ENCODE results near the gene RDH8. TPM values are rescaled to one million over a fixed set of nuclear protein-coding genes. Genes with fewer than 3 reads are reported as not detected.

RDH8 gene
- total and polyA plus RNA-seq, 2 of the 4 experiments (the other 2 are of a cell fraction): 0.18 TPM; not detected in 1

DNA sequence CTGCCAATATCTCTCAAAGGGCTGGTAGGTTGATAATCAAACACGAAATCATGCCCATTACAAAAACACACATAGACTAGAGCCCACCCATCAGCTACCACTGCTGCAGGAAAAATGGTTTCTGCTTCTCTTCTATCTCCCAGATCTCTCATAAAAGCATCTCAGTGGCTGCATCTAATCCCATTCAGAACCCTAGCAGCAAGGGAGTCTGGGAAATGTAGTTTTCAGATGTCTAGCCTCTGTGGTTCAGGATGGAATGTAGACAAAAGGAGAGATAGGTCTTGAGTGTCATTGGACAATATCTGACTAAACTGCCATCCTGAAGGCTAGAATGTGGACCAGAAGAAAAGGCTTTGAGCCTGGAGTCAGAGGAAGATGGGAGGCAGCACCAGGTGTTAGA, 32.1 kb downstream of the RDH8 start:
- dilution Hi-C loops (cut with HindIII; ENCODE audit: low sequenced_read_pairs, unreplicated experiment): no loop called here
- Histone ChIP-seq H3K9me1 (ENCODE audit: insufficient read depth, low read length) (no peaks in the 10 kb centered on the region), H3K27ac (ENCODE audit: insufficient read depth, low read length) (no peak overlapping the region), H2BK120ac (ENCODE audit: low read depth, low read length) (no peak overlapping the region), H3K56ac (ENCODE audit: extremely low read depth, insufficient read depth, low read length) (no peak overlapping the region), H3K14ac (replicated peaks; ENCODE audit: low read depth, low read length) (no peak overlapping the region), H3K79me1 (ENCODE audit: low read depth in 1 of 2, low read length in 2 of 2) (no peaks in the 10 kb centered on the region), H3K23ac (ENCODE audit: low read depth, low read length) (no peak overlapping the region), H3K9me3 (ENCODE audit: control insufficient read depth, insufficient read depth, low read length) (peaks cover 53% of the 10 kb centered on the region), H3K36me3 (ENCODE audit: control insufficient read depth, insufficient read depth, low read length) (no peaks in the 10 kb centered on the region), H2AFZ (replicated peaks; ENCODE audit: low read length, poor library complexity) (no peak overlapping the region), H2BK20ac (ENCODE audit: low read depth, low read length) (no peak overlapping the region), H3K4me3 (ENCODE audit: insufficient read depth, low read depth, low read length) (no peak overlapping the region), H4K5ac (ENCODE audit: low read depth, low read length) (no peak overlapping the region), H2AK5ac (ENCODE audit: low read depth, low read length) (no peak overlapping the region), H3K4me2 (ENCODE audit: low read depth, low read length) (no peak overlapping the region), H2BK15ac (ENCODE audit: low read depth, low read length) (no peak overlapping the region), H3K18ac (ENCODE audit: low read depth, low read length) (no peak overlapping the region), H4K91ac (ENCODE audit: insufficient read depth, low read depth, low read length) (no peak overlapping the region), H4K8ac (ENCODE audit: low read depth in 2 of 2, low read length in 2 of 2) (no peak overlapping the region), H3K4ac (ENCODE audit: low read depth, low read length) (no peak overlapping the region), H2AK9ac (replicated peaks; ENCODE audit: low read depth, low read length, poor library complexity) (no peak overlapping the region), H3K4me1 (ENCODE audit: control insufficient read depth, insufficient read depth, low read length) (no peaks in the 10 kb centered on the region), H3K27me3 (ENCODE audit: control insufficient read depth, insufficient read depth, low read length) (peaks cover 3% of the 10 kb centered on the region), H3K9ac (ENCODE audit: low read depth, low read length) (no peak overlapping the region), H2BK5ac (ENCODE audit: low read depth, low read length, poor library complexity, severe bottlenecking) (no peak overlapping the region), H4K20me1 (ENCODE audit: insufficient read depth, low read length) (no peaks in the 10 kb centered on the region)
- in situ Hi-C loops (cut with MboI; ENCODE audit: low sequenced_read_pairs): no loop called here
- ChIA-PET CTCF (no interaction called here), POLR2A (ENCODE audit: unreplicated experiment) (no interaction called here)
- intact Hi-C loops (cut with micrococcal nuclease): no loop called here
- ATAC-seq (ENCODE audit: low read depth) (no peak), DNase-seq (no peak)
- WGBS, 2 experiments (ENCODE audit: extremely low coverage in 2 of 2, insufficient read length in 1 of 2): 0% methylated on average over 1 of the region's 1 CpG; no CpG with 5 or more reads in 1 of the 2 experiments
- BruUV-seq (replicated peaks): no TSS peak
- TF ChIP-seq, protein P1, sequence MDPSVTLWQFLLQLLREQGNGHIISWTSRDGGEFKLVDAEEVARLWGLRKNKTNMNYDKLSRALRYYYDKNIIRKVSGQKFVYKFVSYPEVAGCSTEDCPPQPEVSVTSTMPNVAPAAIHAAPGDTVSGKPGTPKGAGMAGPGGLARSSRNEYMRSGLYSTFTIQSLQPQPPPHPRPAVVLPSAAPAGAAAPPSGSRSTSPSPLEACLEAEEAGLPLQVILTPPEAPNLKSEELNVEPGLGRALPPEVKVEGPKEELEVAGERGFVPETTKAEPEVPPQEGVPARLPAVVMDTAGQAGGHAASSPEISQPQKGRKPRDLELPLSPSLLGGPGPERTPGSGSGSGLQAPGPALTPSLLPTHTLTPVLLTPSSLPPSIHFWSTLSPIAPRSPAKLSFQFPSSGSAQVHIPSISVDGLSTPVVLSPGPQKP (IDR thresholded peaks at IDR 0.05; ENCODE audit: borderline replicate concordance, low read depth, low read length): no peak
